GM23338 (cell line): Measurements from ENCODE around the gene MPHOSPH6. TPM values are rescaled to one million over a fixed set of nuclear protein-coding genes. Genes with fewer than 3 reads are reported as not detected.

ENCODE experiments used
- ATAC-seq: fragments of 200-7000 bp; cut with Tn5 transposase; 3 replicates; pipeline ENCODE4 v1.9.1; 2020
- DNase-seq: peaks from one replicate; pipeline ENCODE4 v3.0.0-alpha.2; 2015; ENCODE audit warnings: low spot score
- H2AFZ ChIP-seq: fragments of 200-600 bp; sonication (generic); 2 replicates; pipeline ENCODE4 v1.8.0; 2016; ENCODE audit warnings: antibody characterized with exemption, mild to moderate bottlenecking, moderate library complexity
- H3F3A ChIP-seq: fragments of 200-600 bp; sonication (generic); replicated peaks from 2 replicates; pipeline ENCODE4 v1.8.0; 2017; ENCODE audit warnings: antibody characterized with exemption, mixed run types, low read depth
- H3K27ac ChIP-seq: fragments of 200-600 bp; sonication (generic); 2 replicates; pipeline ENCODE4 v1.6.1; 2016; ENCODE audit warnings: low read depth
- H3K27me3 ChIP-seq: fragments of 200-600 bp; sonication (generic); 2 replicates; pipeline ENCODE4 v1.8.0; 2016; ENCODE audit warnings: mild to moderate bottlenecking, mixed run types, moderate library complexity; ENCODE audit not compliant: insufficient read depth
- H3K36me3 ChIP-seq: fragments of 200-600 bp; sonication (generic); 2 replicates; pipeline ENCODE4 v1.8.0; 2016; ENCODE audit warnings: mild to moderate bottlenecking; ENCODE audit not compliant: insufficient read depth
- H3K4me1 ChIP-seq: fragments of 200-600 bp; sonication (generic); 2 replicates; pipeline ENCODE4 v1.8.0; 2016; ENCODE audit warnings: mild to moderate bottlenecking, moderate library complexity; ENCODE audit not compliant: insufficient read depth
- H3K4me2 ChIP-seq: fragments of 200-600 bp; sonication (generic); 2 replicates; pipeline ENCODE4 v1.7.1; 2017; ENCODE audit warnings: mixed run types
- H3K4me3 ChIP-seq: fragments of 200-600 bp; sonication (generic); 2 replicates; pipeline ENCODE4 v1.6.1; 2016; ENCODE audit warnings: mixed run types
- H3K79me2 ChIP-seq: fragments of 200-600 bp; sonication (generic); replicated peaks from 2 replicates; pipeline ENCODE4 v1.8.0; 2017; ENCODE audit warnings: mild to moderate bottlenecking; ENCODE audit not compliant: insufficient read depth
- H3K9me2 ChIP-seq: fragments of 200-600 bp; sonication (generic); 2 replicates; pipeline ENCODE4 v1.8.0; 2017; ENCODE audit not compliant: insufficient read depth
- H4K20me1 ChIP-seq: fragments of 200-600 bp; sonication (generic); replicated peaks from 2 replicates; pipeline ENCODE4 v1.8.0; 2017; ENCODE audit warnings: mild to moderate bottlenecking; ENCODE audit not compliant: insufficient read depth
- H3K27ac Mint-ChIP-seq: 2 replicates; pipeline ENCODE4 v1.8.0; 2020; ENCODE audit warnings: inconsistent platforms, mild to moderate bottlenecking, moderate library complexity, mixed read lengths
- H3K27me3 Mint-ChIP-seq: 3 replicates; pipeline ENCODE4 v1.8.0; 2022; ENCODE audit warnings: low read depth, mild to moderate bottlenecking, moderate library complexity, mixed read lengths, inconsistent platforms; ENCODE audit not compliant: insufficient read depth, poor library complexity
- H3K36me3 Mint-ChIP-seq: 3 replicates; pipeline ENCODE4 v1.8.0; 2021; ENCODE audit warnings: low read depth, mild to moderate bottlenecking, inconsistent platforms, moderate library complexity, mixed read lengths
- H3K4me1 Mint-ChIP-seq: 3 replicates; pipeline ENCODE4 v1.8.0; 2020; ENCODE audit warnings: mild to moderate bottlenecking, inconsistent platforms, mixed read lengths
- H3K4me3 Mint-ChIP-seq: 3 replicates; pipeline ENCODE4 v1.8.0; 2021; ENCODE audit warnings: moderate library complexity, mild to moderate bottlenecking, inconsistent platforms, mixed read lengths
- H3K9me3 Mint-ChIP-seq: 3 replicates; pipeline ENCODE4 v1.8.0; 2020; ENCODE audit warnings: moderate library complexity, mild to moderate bottlenecking, inconsistent platforms, mixed read lengths
- CREB1 ChIP-seq: fragments of 250-450 bp; sonication (Bioruptor Pico); IDR thresholded peaks from 2 replicates; pipeline ENCODE4 v1.5.0; 2020; ENCODE audit warnings: low read depth, mild to moderate bottlenecking, moderate library complexity
- CTCF ChIP-seq, 2 experiments: fragments of 200-600 bp in 1 of 2; sonication (generic) in 1 of 2; conservative IDR thresholded peaks; 2 replicates each; pipeline versions ENCODE4 v1.5.1 to v1.6.1; 2016 to 2017; ENCODE audit warnings: antibody characterized with exemption in 2 of 2, low read depth in 2 of 2, mild to moderate bottlenecking in 2 of 2, moderate library complexity in 1 of 2
- EZH2 ChIP-seq: fragments of 200-600 bp; sonication (generic); IDR thresholded peaks from one replicate; pipeline ENCODE4 v1.8.0; 2017; ENCODE audit warnings: antibody characterized with exemption, mild to moderate bottlenecking, low read depth; ENCODE audit not compliant: unreplicated experiment
- EZH2phosphoT487 ChIP-seq: fragments of 200-600 bp; sonication (generic); IDR thresholded peaks from one replicate; pipeline ENCODE4 v1.8.1; 2018; ENCODE audit warnings: antibody characterized with exemption; ENCODE audit not compliant: unreplicated experiment
- JUNB ChIP-seq: IDR thresholded peaks from one replicate; pipeline ENCODE4 v1.6.1; 2016; ENCODE audit warnings: antibody characterized with exemption; ENCODE audit not compliant: unreplicated experiment
- NANOG ChIP-seq: IDR thresholded peaks from 2 replicates; pipeline ENCODE4 v1.6.1; 2016; ENCODE audit warnings: antibody characterized with exemption, borderline replicate concordance
- POLR2AphosphoS5 ChIP-seq: IDR thresholded peaks from 2 replicates; pipeline ENCODE4 v1.6.1; 2016; ENCODE audit warnings: antibody characterized with exemption, low read depth
- REST ChIP-seq: IDR thresholded peaks from one replicate; pipeline ENCODE4 v1.6.1; 2018; ENCODE audit warnings: antibody characterized with exemption; ENCODE audit not compliant: unreplicated experiment
- STAT1 ChIP-seq: IDR thresholded peaks from one replicate; pipeline ENCODE4 v1.6.1; 2016; ENCODE audit warnings: antibody characterized with exemption; ENCODE audit not compliant: unreplicated experiment
- ZNF114 ChIP-seq: fragments of 250-450 bp; sonication (Bioruptor Pico); IDR thresholded peaks from 2 replicates; pipeline ENCODE4 v1.5.0; 2020; ENCODE audit warnings: mild to moderate bottlenecking, moderate library complexity
- ZNF331 ChIP-seq: fragments of 250-450 bp; sonication (Bioruptor Pico); IDR thresholded peaks from 2 replicates; pipeline ENCODE4 v1.5.0; 2020; ENCODE audit warnings: low read depth, mild to moderate bottlenecking, moderate library complexity
- ZNF462 ChIP-seq: fragments of 250-450 bp; sonication (Bioruptor Pico); IDR thresholded peaks from 2 replicates; pipeline ENCODE4 v1.5.0; 2020; ENCODE audit warnings: mild to moderate bottlenecking, moderate library complexity
- polyA plus RNA-seq: library from polyadenylated mRNA; unstranded; fragments of >200 nt; fragmentation: Nextera tagmentation; extraction: Ambion mirVana; gene quantifications from 2 replicates; pipeline ENCODE4 v1.2.1, GENCODE V29; 2016
- total RNA-seq: library from RNA; depleted of rRNA; stranded (reverse); fragments of >200 nt; shearing (Covaris generic); gene quantifications from 2 replicates; pipeline ENCODE4 v1.2.3, GENCODE V29; 2014

MPHOSPH6 gene
- total and polyA plus RNA-seq, 2 experiments from 2014 or later = 40.8 to 94.7 TPM

DNA sequence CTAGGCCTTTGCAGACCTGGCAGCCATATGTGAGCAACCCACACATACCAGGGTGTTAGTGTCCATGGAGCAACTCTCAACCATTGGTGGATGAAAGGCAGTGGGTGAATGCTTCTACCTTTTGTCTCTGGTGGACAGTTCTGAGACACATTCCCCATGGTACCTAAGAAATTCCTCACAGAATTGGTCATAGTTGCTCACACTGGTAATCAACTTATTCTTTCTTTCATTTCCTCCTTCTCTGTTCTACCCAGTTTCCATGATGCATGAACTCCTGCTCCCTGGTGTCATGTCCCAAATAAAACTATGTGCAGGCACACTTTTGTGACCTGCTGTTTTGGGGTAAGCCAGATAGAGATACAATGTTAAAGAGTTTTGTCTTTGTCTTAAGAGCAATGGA, 33.2 kb upstream of the MPHOSPH6 start:
- H3K79me2 ChIP-seq = no peaks in the 10 kb centered on the region
- ATAC-seq = no peak
- no peak overlapping the region for H2AFZ ChIP-seq

DNA sequence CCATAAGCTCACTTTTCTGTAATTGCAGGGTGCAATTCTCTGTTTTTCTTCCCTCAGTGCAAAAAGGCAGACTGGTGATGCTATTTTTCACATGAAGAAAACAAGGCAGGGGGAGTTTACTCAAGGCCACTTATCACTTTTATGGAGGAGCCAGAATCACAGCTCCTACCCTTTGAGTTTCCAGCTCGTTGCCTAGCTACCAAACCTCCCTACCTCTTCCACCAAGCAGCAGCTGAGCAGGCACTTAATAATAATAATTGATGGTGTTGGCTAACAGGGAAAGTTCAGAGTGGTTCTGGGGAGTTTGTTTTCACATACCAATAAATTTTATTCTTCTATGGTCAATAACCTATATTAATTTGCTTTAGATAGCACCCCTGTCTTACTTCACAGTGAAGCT, 31.9 kb upstream of the MPHOSPH6 start:
- Histone ChIP-seq H3K79me2 (no peaks in the 10 kb centered on the region), H3K4me1 (no peaks in the 10 kb centered on the region), H3K27me3 (no peaks in the 10 kb centered on the region), H3K4me2 (no peak overlapping the region), H3K27ac (no peak overlapping the region), H3K9me2 (no peaks in the 10 kb centered on the region), H3K36me3 (no peaks in the 10 kb centered on the region), H4K20me1 (no peaks in the 10 kb centered on the region), H3F3A (no peaks in the 10 kb centered on the region), H2AFZ (no peak overlapping the region), H3K4me3 (no peak overlapping the region)
- H3K36me3 Mint-ChIP-seq = no peaks in the 10 kb centered on the region
- no peak overlapping the region for H3K27ac Mint-ChIP-seq
- no peaks in the 10 kb centered on the region for H3K4me1 Mint-ChIP-seq
- no peaks in the 10 kb centered on the region; the same call in 1 of the 3 replicates for H3K9me3 Mint-ChIP-seq
- DNase-seq (no peak), ATAC-seq (no peak)
- H3K4me3 Mint-ChIP-seq = no peak overlapping the region
- H3K27me3 Mint-ChIP-seq = peaks cover 1% of the 10 kb centered on the region
- no peak for TF ChIP-seq EZH2phosphoT487
- TF ChIP-seq ZNF114 (CRISPR knock-in tag) = no peak
- TF ChIP-seq CREB1 (CRISPR knock-in tag) = no peak
- no peak for TF ChIP-seq POLR2AphosphoS5
- TF ChIP-seq JUNB = no peak
- TF ChIP-seq STAT1 = no peak
- TF ChIP-seq ZNF462 (CRISPR knock-in tag) = no peak
- no peak for TF ChIP-seq REST
- TF ChIP-seq CTCF (conservative IDR thresholded peaks at IDR 0.05; ENCODE audit: low read depth in 2 of 2) = no peak
- no peak for TF ChIP-seq EZH2

More for the DNA sequence above, 33.2 kb upstream of the MPHOSPH6 start:
- no peaks in the 10 kb centered on the region for H3F3A ChIP-seq
- H3K27me3 Mint-ChIP-seq = peaks cover 1% of the 10 kb centered on the region
- H3K4me1 ChIP-seq = no peaks in the 10 kb centered on the region
- peaks cover 7% of the 10 kb centered on the region; the same call in 2 of the 3 replicates for H3K9me3 Mint-ChIP-seq
- H3K9me2 ChIP-seq = no peaks in the 10 kb centered on the region
- H3K4me3 Mint-ChIP-seq = no peak overlapping the region
- no peaks in the 10 kb centered on the region for H3K36me3 Mint-ChIP-seq
- H4K20me1 ChIP-seq = no peaks in the 10 kb centered on the region
- no peaks in the 10 kb centered on the region for H3K4me1 Mint-ChIP-seq
- no peak overlapping the region for H3K27ac Mint-ChIP-seq
- no peak overlapping the region for H3K27ac ChIP-seq
- TF ChIP-seq STAT1 (no peak), NANOG (no peak), ZNF114 (CRISPR knock-in tag) (no peak), ZNF331 (CRISPR knock-in tag) (no peak)
- H3K36me3 ChIP-seq = no peaks in the 10 kb centered on the region
- H3K4me2 ChIP-seq = no peak overlapping the region
- H3K4me3 ChIP-seq = no peak overlapping the region
- H3K27me3 ChIP-seq = no peaks in the 10 kb centered on the region
- no peak for DNase-seq
